Liver (tissue), 9 donors: Measurements from ENCODE around the gene TMEM178B. TPM values are rescaled to one million over a fixed set of nuclear protein-coding genes. Genes with fewer than 3 reads are reported as not detected.

ENCODE experiments used
- DNase-seq: peaks from one replicate; pipeline ENCODE4 v3.0.0-alpha.2; 2017; ENCODE audit warnings: low spot score
- H3K27ac ChIP-seq, 2 donors: one replicate each; pipeline ENCODE4 v1.7.0; 2013; ENCODE audit warnings: inconsistent platforms in 2 of 2, low read length in 2 of 2, control low read depth in 1 of 2, low read depth in 1 of 2, mild to moderate bottlenecking in 1 of 2
- H3K27me3 ChIP-seq, 4 donors: one replicate each; pipeline versions ENCODE4 v1.6.1 to v1.7.0; 2013; ENCODE audit warnings: low read length in 3 of 4, inconsistent platforms in 1 of 4, mild to moderate bottlenecking in 1 of 4, moderate library complexity in 1 of 4; ENCODE audit not compliant: control insufficient read depth in 4 of 4, insufficient read depth in 4 of 4
- H3K36me3 ChIP-seq, 4 donors: one replicate each; pipeline versions ENCODE4 v1.6.1 to v1.7.0; 2013; ENCODE audit warnings: low read length in 3 of 4, mild to moderate bottlenecking in 3 of 4, low read depth in 1 of 4, moderate library complexity in 1 of 4; ENCODE audit not compliant: control insufficient read depth in 4 of 4, insufficient read depth in 3 of 4
- H3K4me1 ChIP-seq, 4 donors: one replicate each; pipeline versions ENCODE4 v1.6.1 to v1.7.0; 2013; ENCODE audit warnings: low read length in 3 of 4, mild to moderate bottlenecking in 3 of 4, moderate library complexity in 1 of 4; ENCODE audit not compliant: control insufficient read depth in 4 of 4, insufficient read depth in 4 of 4
- H3K4me3 ChIP-seq, 3 donors: one replicate each; pipeline versions ENCODE4 v1.6.1 to v1.7.0; 2013; ENCODE audit warnings: low read length in 3 of 3, control low read depth in 1 of 3, low read depth in 1 of 3, mild to moderate bottlenecking in 1 of 3
- H3K9ac ChIP-seq, 2 donors: one replicate each; pipeline ENCODE4 v1.7.0; 2013; ENCODE audit warnings: low read length in 2 of 2, mild to moderate bottlenecking in 2 of 2, moderate library complexity in 2 of 2, control low read depth in 1 of 2, low read depth in 1 of 2
- H3K9me3 ChIP-seq, 4 donors: one replicate each; pipeline versions ENCODE4 v1.6.1 to v1.7.0; 2013; ENCODE audit warnings: low read length in 3 of 4; ENCODE audit not compliant: control insufficient read depth in 4 of 4
- EGR1 ChIP-seq, 2 donors: IDR thresholded peaks; 2 replicates each; pipeline ENCODE4 v1.6.1; 2016 to 2018; ENCODE audit warnings: antibody characterized with exemption in 2 of 2, low read depth in 2 of 2
- FOXA1 ChIP-seq: IDR thresholded peaks from 2 replicates; pipeline ENCODE4 v1.6.1; 2016; ENCODE audit warnings: antibody characterized with exemption
- FOXA2 ChIP-seq: IDR thresholded peaks from 2 replicates; pipeline ENCODE4 v1.6.1; 2016; ENCODE audit warnings: antibody characterized with exemption
- GABPA ChIP-seq, 2 donors: IDR thresholded peaks in 1 of 2; conservative IDR thresholded peaks in 1 of 2; 2 replicates each; pipeline ENCODE4 v1.6.1; 2016; ENCODE audit warnings: antibody characterized with exemption in 2 of 2, mild to moderate bottlenecking in 1 of 2, moderate library complexity in 1 of 2
- HNF4A ChIP-seq, 2 donors: conservative IDR thresholded peaks; 2 replicates each; pipeline ENCODE4 v1.6.1; 2016; ENCODE audit warnings: antibody characterized with exemption in 2 of 2, mild to moderate bottlenecking in 2 of 2
- HNF4G ChIP-seq: IDR thresholded peaks from 2 replicates; pipeline ENCODE4 v1.6.1; 2016; ENCODE audit warnings: antibody characterized with exemption
- JUND ChIP-seq, 2 donors: IDR thresholded peaks; 2 replicates each; pipeline ENCODE4 v1.6.1; 2016; ENCODE audit warnings: antibody characterized with exemption in 2 of 2
- MAX ChIP-seq: IDR thresholded peaks from 2 replicates; pipeline ENCODE4 v1.6.1; 2016; ENCODE audit warnings: antibody characterized with exemption
- NR2F2 ChIP-seq: IDR thresholded peaks from 2 replicates; pipeline ENCODE4 v1.6.1; 2016; ENCODE audit warnings: antibody characterized with exemption
- RAD21 ChIP-seq, 2 donors: IDR thresholded peaks; 2 replicates each; pipeline ENCODE4 v1.6.1; 2016; ENCODE audit warnings: antibody characterized with exemption in 2 of 2, mild to moderate bottlenecking in 2 of 2
- REST ChIP-seq: IDR thresholded peaks from 2 replicates; pipeline ENCODE4 v1.6.1; 2016; ENCODE audit warnings: antibody characterized with exemption, mild to moderate bottlenecking
- RXRA ChIP-seq, 2 donors: IDR thresholded peaks; 2 replicates each; pipeline ENCODE4 v1.6.1; 2017 to 2018; ENCODE audit warnings: antibody characterized with exemption in 2 of 2, mild to moderate bottlenecking in 1 of 2
- SP1 ChIP-seq: IDR thresholded peaks from 2 replicates; pipeline ENCODE4 v1.6.1; 2018; ENCODE audit warnings: antibody characterized with exemption, mild to moderate bottlenecking
- TAF1 ChIP-seq: conservative IDR thresholded peaks from 2 replicates; pipeline ENCODE4 v1.6.1; 2016; ENCODE audit warnings: antibody characterized with exemption, mild to moderate bottlenecking
- YY1 ChIP-seq: IDR thresholded peaks from 2 replicates; pipeline ENCODE4 v1.6.1; 2016; ENCODE audit warnings: antibody characterized with exemption, mild to moderate bottlenecking
- ZBTB33 ChIP-seq: IDR thresholded peaks from 2 replicates; pipeline ENCODE4 v1.6.1; 2016; ENCODE audit warnings: antibody characterized with exemption
- WGBS: extraction: QIAGEN DNeasy Blood & Tissue Kit; methylation state at CpG from one replicate; pipeline ENCODE4 v1.1.7; 2013; 5-methylcytosine and 5-hydroxymethylcytosine counted together
- polyA plus RNA-seq, 2 donors: library from polyadenylated mRNA; stranded (reverse) in 1 of 2; unstranded in 1 of 2; fragments of 200-250 nt in 1 of 2; fragments of >200 nt in 1 of 2; fragmentation: Nextera tagmentation in 1 of 2; extraction: Ambion mirVana in 1 of 2; gene quantifications; one replicate each; pipeline versions ENCODE4 v1.2.1 to v1.2.3, GENCODE V29; 2013 to 2015
- total RNA-seq, 2 donors: library from RNA; depleted of rRNA; stranded (reverse); fragments of >200 nt; gene quantifications; one replicate each; pipeline ENCODE4 v1.2.3, GENCODE V29; 2014
- TF ChIP-seq, protein P1 (sequence below): IDR thresholded peaks from 2 replicates; pipeline ENCODE4 v1.6.1; 2016; ENCODE audit warnings: antibody characterized with exemption
- TF ChIP-seq, protein P2 (sequence below): fragments of 150-350 bp; IDR thresholded peaks from 2 replicates; pipeline ENCODE4 v1.5.1; 2017; ENCODE audit warnings: improper control_type of control experiment, low read depth, low read length; ENCODE audit not compliant: missing input control
- donor health status: healthy.
- donor health status: healthy.
- donor health status: healthy.
- donor health status: healthy.
- donor health status: healthy.

The TMEM178B gene
- total and polyA plus RNA-seq, 4 donors = under 0.01 to 0.02 (median under 0.01) TPM; not detected in 1

DNA sequence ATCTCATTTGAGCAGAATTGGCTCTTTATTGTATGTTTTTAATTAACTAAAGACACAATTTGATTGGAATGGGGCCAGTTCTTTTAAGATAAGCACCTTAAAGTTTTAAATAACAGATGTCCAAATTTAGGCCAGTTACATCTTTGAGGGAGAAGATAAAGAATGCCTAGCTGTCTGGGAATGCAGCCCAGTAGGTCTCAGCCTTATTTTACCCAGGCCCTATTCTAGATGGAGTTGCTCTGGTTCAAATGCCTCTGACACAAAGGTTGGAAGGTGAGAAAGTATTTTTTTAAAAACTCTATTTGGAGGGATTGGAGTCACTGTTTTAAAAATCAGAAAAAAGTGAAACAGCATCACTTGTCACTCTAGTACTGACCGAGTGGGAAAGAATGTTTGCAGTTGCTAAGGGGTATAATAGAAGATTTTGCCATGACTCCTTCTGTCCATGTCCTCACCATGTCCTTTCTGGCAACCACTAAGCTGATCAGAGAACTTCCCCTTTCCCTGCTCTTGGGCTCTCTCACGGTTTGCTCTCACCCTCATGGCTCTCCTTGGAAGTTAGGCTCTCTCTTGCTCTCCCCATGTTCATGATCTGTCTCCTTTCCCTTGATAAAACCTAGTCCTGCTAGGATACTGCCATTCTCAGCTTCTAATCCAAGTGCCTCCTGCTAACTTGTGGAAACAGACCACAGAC is 239.1 kb downstream of the TMEM178B start:
- Histone ChIP-seq H3K36me3 (no peaks in the 10 kb centered on the region), H3K4me3 (no peak overlapping the region), H3K9me3 (no peaks in the 10 kb centered on the region), H3K9ac (no peak overlapping the region), H3K4me1 (no peaks in the 10 kb centered on the region), H3K27ac (no peak overlapping the region), H3K27me3 (no peaks in the 10 kb centered on the region)
- no peak for DNase-seq
- TF ChIP-seq ZBTB33 (no peak), TAF1 (no peak), YY1 (no peak), SP1 (no peak), NR2F2 (no peak), FOXA2 (no peak), JUND (IDR thresholded peaks at IDR 0.05) (no peak), EGR1 (IDR thresholded peaks at IDR 0.05; ENCODE audit: low read depth in 2 of 2) (no peak), REST (no peak), RAD21 (IDR thresholded peaks at IDR 0.05) (no peak), FOXA1 (no peak), HNF4A (conservative IDR thresholded peaks at IDR 0.05) (no peak), HNF4G (no peak), MAX (no peak), GABPA (IDR thresholded peaks at IDR 0.05 in 1 of 2, conservative IDR thresholded peaks at IDR 0.05 in 1 of 2) (no peak)
- TF ChIP-seq, protein P1, sequence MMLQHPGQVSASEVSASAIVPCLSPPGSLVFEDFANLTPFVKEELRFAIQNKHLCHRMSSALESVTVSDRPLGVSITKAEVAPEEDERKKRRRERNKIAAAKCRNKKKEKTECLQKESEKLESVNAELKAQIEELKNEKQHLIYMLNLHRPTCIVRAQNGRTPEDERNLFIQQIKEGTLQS = no peak
- WGBS = 53% methylated on average over 2 of the region's 2 CpGs

GRCh38 chr7:141313896-141314295 is 240.0 kb downstream of the TMEM178B start:
- 71% methylated on average over 5 of the region's 5 CpGs for WGBS
- no peak for TF ChIP-seq EGR1 (IDR thresholded peaks at IDR 0.05; ENCODE audit: low read depth in 2 of 2)
- no peak for TF ChIP-seq MAX
- no peak for TF ChIP-seq JUND (IDR thresholded peaks at IDR 0.05)
- TF ChIP-seq, protein P2, sequence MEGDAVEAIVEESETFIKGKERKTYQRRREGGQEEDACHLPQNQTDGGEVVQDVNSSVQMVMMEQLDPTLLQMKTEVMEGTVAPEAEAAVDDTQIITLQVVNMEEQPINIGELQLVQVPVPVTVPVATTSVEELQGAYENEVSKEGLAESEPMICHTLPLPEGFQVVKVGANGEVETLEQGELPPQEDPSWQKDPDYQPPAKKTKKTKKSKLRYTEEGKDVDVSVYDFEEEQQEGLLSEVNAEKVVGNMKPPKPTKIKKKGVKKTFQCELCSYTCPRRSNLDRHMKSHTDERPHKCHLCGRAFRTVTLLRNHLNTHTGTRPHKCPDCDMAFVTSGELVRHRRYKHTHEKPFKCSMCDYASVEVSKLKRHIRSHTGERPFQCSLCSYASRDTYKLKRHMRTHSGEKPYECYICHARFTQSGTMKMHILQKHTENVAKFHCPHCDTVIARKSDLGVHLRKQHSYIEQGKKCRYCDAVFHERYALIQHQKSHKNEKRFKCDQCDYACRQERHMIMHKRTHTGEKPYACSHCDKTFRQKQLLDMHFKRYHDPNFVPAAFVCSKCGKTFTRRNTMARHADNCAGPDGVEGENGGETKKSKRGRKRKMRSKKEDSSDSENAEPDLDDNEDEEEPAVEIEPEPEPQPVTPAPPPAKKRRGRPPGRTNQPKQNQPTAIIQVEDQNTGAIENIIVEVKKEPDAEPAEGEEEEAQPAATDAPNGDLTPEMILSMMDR = no peak
- no peak for TF ChIP-seq NR2F2
- TF ChIP-seq YY1 = no peak
- TF ChIP-seq TAF1 = no peak
- TF ChIP-seq, protein P1 = no peak
- no peak for TF ChIP-seq SP1
- no peak for TF ChIP-seq HNF4G
- no peak for TF ChIP-seq HNF4A (conservative IDR thresholded peaks at IDR 0.05)
- TF ChIP-seq REST = no peak
- no peak for TF ChIP-seq FOXA1
- no peak for TF ChIP-seq RXRA (IDR thresholded peaks at IDR 0.05)
- no peak for TF ChIP-seq GABPA (IDR thresholded peaks at IDR 0.05 in 1 of 2, conservative IDR thresholded peaks at IDR 0.05 in 1 of 2)
- no peak for TF ChIP-seq RAD21 (IDR thresholded peaks at IDR 0.05)

More at GRCh38 chr7:141313896-141314295, 240.0 kb downstream of the TMEM178B start:
- no peak overlapping the region for H3K27ac ChIP-seq
- H3K27me3 ChIP-seq = no peaks in the 10 kb centered on the region
- H3K4me1 ChIP-seq = no peaks in the 10 kb centered on the region
- H3K9ac ChIP-seq = no peak overlapping the region
- no peaks in the 10 kb centered on the region for H3K36me3 ChIP-seq
- H3K9me3 ChIP-seq = no peaks in the 10 kb centered on the region
- no peak overlapping the region for H3K4me3 ChIP-seq
- no peak for DNase-seq
